Left lung (tissue), 10 donors: ENCODE data around the gene EPHA4. TPM values are rescaled to one million over a fixed set of nuclear protein-coding genes. Genes with fewer than 3 reads are reported as not detected.
A peak's percentile ranks its signal among the peaks of the same experiment; 100 is the strongest.

Experiments used
- ATAC-seq: fragments of 200-7000 bp; cut with Tn5 transposase; one replicate; pipeline ENCODE4 v1.9.1; 2020; ENCODE audit warnings: moderate library complexity
- DNase-seq, 4 donors: peaks; one replicate each; pipeline ENCODE4 v3.0.0-alpha.2; 2013 to 2020
- H3K27ac ChIP-seq, 2 donors: fragments of 200-600 bp; sonication (generic) in 1 of 2; one replicate each; pipeline versions ENCODE4 v1.5.0 to v1.8.0; 2020 to 2021
- H3K27me3 ChIP-seq, 2 donors: fragments of 200-600 bp; sonication (generic) in 1 of 2; one replicate each; pipeline versions ENCODE4 v1.5.0 to v1.8.0; 2020 to 2021
- H3K36me3 ChIP-seq, 2 donors: fragments of 200-600 bp; sonication (generic) in 1 of 2; one replicate each; pipeline versions ENCODE4 v1.5.0 to v1.8.0; 2020 to 2021
- H3K4me1 ChIP-seq, 2 donors: fragments of 200-600 bp; one replicate each; pipeline ENCODE4 v1.8.0; 2021
- H3K4me3 ChIP-seq, 2 donors: fragments of 200-600 bp; sonication (generic) in 1 of 2; one replicate each; pipeline versions ENCODE4 v1.5.0 to v1.8.0; 2020 to 2021; ENCODE audit warnings: mild to moderate bottlenecking in 1 of 2
- H3K9me3 ChIP-seq, 2 donors: fragments of 200-600 bp; sonication (generic) in 1 of 2; one replicate each; pipeline versions ENCODE4 v1.5.0 to v1.8.0; 2020 to 2021
- CTCF ChIP-seq, 2 donors: fragments of 200-600 bp; sonication (generic) in 1 of 2; IDR thresholded peaks; one replicate each; pipeline versions ENCODE4 v1.5.0 to v1.8.0; 2021; ENCODE audit warnings: antibody characterized with exemption in 2 of 2
- intact Hi-C, 2 donors: fragments of 100-400 bp; cut with DNase I; formaldehyde crosslinking; loops; one replicate each; pipeline versions ENCODE4 v1.11.2 to v1.14.2; 2022
- polyA plus RNA-seq, 6 donors: library from polyadenylated mRNA; unstranded; fragments of 120-200 nt; gene quantifications; one replicate each; pipeline ENCODE4 v1.2.1, GENCODE V29; 2013; ENCODE audit not compliant: insufficient read length in 6 of 6
- total RNA-seq, 2 donors: library from RNA; stranded (reverse); fragmentation: NEBNext Ultra II Directional; extraction: Animal tissue kit (Norgen Biotek cat#: 25700); gene quantifications; one replicate each; pipeline ENCODE4 v1.2.1, GENCODE V29; 2021
- donor health status: DM: no; HTN: yes; CAD: no.
- donor health status: DM: no; HTN: no; CAD: no.

EPHA4 gene
- total and polyA plus RNA-seq, 8 donors, result 17.7 to 41.0 (median 24.8) TPM

GRCh38 chr2:221612800-221613199 is 40.7 kb upstream of the EPHA4 start:
- H3K27ac ChIP-seq, result no peak overlapping the region
- H3K9me3 ChIP-seq, result no peaks in the 10 kb centered on the region
- TF ChIP-seq CTCF (IDR thresholded peaks at IDR 0.05), result no peak
- H3K36me3 ChIP-seq, result no peaks in the 10 kb centered on the region
- no peaks in the 10 kb centered on the region for H3K4me1 ChIP-seq
- no peak overlapping the region for H3K4me3 ChIP-seq
- intact Hi-C loops, result no loop called here
- peaks cover 0 to 5% of the 10 kb centered on the region in 2 donors for H3K27me3 ChIP-seq
- no peak for ATAC-seq
- no peak for DNase-seq

- intact Hi-C loops, result no loop called here
- DNase-seq (no peak), ATAC-seq (no peak)
- no peaks in the 10 kb centered on the region for H3K36me3 ChIP-seq
- peaks cover 0 to 5% of the 10 kb centered on the region in 2 donors for H3K27me3 ChIP-seq
- H3K27ac ChIP-seq, result no peak overlapping the region
- TF ChIP-seq CTCF (IDR thresholded peaks at IDR 0.05), result no peak
- no peaks in the 10 kb centered on the region for H3K4me1 ChIP-seq
- H3K4me3 ChIP-seq, result no peak overlapping the region
- H3K9me3 ChIP-seq, result no peaks in the 10 kb centered on the region
These were observed 40.1 kb upstream of the EPHA4 start for GRCh38 chr2:221612161-221612560.

GRCh38 chr2:221610675-221611074 is 38.6 kb upstream of the EPHA4 start:
- TF ChIP-seq CTCF (IDR thresholded peaks at IDR 0.05), result no peak
- no peak for DNase-seq
- Histone ChIP-seq H3K27ac (no peak overlapping the region), H3K4me1 (no peaks in the 10 kb centered on the region), H3K9me3 (no peaks in the 10 kb centered on the region), H3K27me3 (peaks cover 0 to 5% of the 10 kb centered on the region in 2 donors), H3K36me3 (no peaks in the 10 kb centered on the region), H3K4me3 (no peak overlapping the region)
- peak; percentile 68 for ATAC-seq
- intact Hi-C loops, result no loop called here

GRCh38 chr2:221610255-221610654 is 38.2 kb upstream of the EPHA4 start:
- Histone ChIP-seq H3K36me3 (no peaks in the 10 kb centered on the region), H3K4me3 (no peak overlapping the region), H3K9me3 (no peaks in the 10 kb centered on the region), H3K4me1 (no peaks in the 10 kb centered on the region), H3K27me3 (peaks cover 0 to 5% of the 10 kb centered on the region in 2 donors), H3K27ac (no peak overlapping the region)
- no peak for TF ChIP-seq CTCF (IDR thresholded peaks at IDR 0.05)
- intact Hi-C loops, result no loop called here
- ATAC-seq (no peak), DNase-seq (no peak)

GRCh38 chr2:221608442-221608841 is 36.3 kb upstream of the EPHA4 start:
- intact Hi-C loops, result no loop called here
- Histone ChIP-seq H3K4me1 (no peaks in the 10 kb centered on the region), H3K9me3 (no peaks in the 10 kb centered on the region), H3K27me3 (peaks cover 0 to 5% of the 10 kb centered on the region in 2 donors), H3K36me3 (no peaks in the 10 kb centered on the region), H3K27ac (no peak overlapping the region), H3K4me3 (no peak overlapping the region)
- ATAC-seq (no peak), DNase-seq (no peak)
- TF ChIP-seq CTCF (IDR thresholded peaks at IDR 0.05), result no peak
